Ovary (tissue), 3 donors: ENCODE data around the gene ITGAX.

Experiments
- EP300 ChIP-seq: sonication (generic); formaldehyde crosslinking; IDR thresholded peaks from one replicate; pipeline ENCODE4 v1.6.1; 2017; ENCODE audit warnings: antibody characterized with exemption
- POLR2A ChIP-seq: fragments of 450-650 bp; IDR thresholded peaks from one replicate; pipeline ENCODE4 v1.6.1; 2017; ENCODE audit warnings: antibody characterized with exemption, mild to moderate bottlenecking, moderate library complexity
- TF ChIP-seq, protein P1 (sequence below), 3 donors: fragments of 450-650 bp in 2 of 3; fragments of 200-600 bp in 1 of 3; IDR thresholded peaks; one replicate each; pipeline versions ENCODE4 v1.5.1 to v1.8.0; 2016 to 2022; ENCODE audit warnings: antibody characterized with exemption in 3 of 3, mild to moderate bottlenecking in 1 of 3
- donor health status: DM: no; HTN: no; CAD: no.

DNA sequence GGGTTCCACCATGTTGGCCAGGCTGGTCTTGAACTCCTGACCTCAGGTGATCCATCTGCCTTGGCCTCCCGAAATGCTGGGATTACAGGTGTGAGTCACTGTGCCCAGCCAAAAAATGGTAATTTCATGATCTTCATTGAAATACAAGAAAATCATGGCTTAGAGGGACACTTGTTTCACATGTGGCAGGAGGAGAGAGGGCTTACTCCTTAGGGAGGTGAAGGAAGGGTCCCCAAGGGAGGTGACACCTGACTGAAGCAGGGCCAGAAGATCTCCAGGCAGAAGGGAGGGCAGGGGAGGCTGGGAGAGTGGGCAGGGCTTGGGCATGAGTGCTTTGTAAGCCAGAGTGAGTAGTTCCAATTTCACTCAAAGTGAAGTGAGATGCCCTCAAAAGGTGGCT lies 20.0 kb upstream of the ITGAX start:
- TF ChIP-seq, protein P1, sequence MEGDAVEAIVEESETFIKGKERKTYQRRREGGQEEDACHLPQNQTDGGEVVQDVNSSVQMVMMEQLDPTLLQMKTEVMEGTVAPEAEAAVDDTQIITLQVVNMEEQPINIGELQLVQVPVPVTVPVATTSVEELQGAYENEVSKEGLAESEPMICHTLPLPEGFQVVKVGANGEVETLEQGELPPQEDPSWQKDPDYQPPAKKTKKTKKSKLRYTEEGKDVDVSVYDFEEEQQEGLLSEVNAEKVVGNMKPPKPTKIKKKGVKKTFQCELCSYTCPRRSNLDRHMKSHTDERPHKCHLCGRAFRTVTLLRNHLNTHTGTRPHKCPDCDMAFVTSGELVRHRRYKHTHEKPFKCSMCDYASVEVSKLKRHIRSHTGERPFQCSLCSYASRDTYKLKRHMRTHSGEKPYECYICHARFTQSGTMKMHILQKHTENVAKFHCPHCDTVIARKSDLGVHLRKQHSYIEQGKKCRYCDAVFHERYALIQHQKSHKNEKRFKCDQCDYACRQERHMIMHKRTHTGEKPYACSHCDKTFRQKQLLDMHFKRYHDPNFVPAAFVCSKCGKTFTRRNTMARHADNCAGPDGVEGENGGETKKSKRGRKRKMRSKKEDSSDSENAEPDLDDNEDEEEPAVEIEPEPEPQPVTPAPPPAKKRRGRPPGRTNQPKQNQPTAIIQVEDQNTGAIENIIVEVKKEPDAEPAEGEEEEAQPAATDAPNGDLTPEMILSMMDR (IDR thresholded peaks at IDR 0.05) = no peak
- TF ChIP-seq EP300 (no peak), POLR2A (no peak)
